Panc1 (cell line): ENCODE measurements around the gene TCF3.

Experiments used
- CTCF ChIP-seq: fragments of 450-650 bp; IDR thresholded peaks from 2 replicates; pipeline ENCODE4 v1.5.1; 2017; ENCODE audit warnings: mild to moderate bottlenecking
- POLR2AphosphoS5 ChIP-seq: IDR thresholded peaks from 2 replicates; pipeline ENCODE4 v1.6.1; 2012; ENCODE audit warnings: mild to moderate bottlenecking, low read depth, low read length, moderate library complexity
- SIN3A ChIP-seq: IDR thresholded peaks from 2 replicates; pipeline ENCODE4 v1.6.1; 2012; ENCODE audit warnings: low read depth, mild to moderate bottlenecking, low read length, moderate library complexity, borderline replicate concordance; ENCODE audit not compliant: insufficient read depth

GRCh38 chr19:1599460-1599846 lies 53.0 kb downstream of the TCF3 start:
- TF ChIP-seq CTCF (no peak), SIN3A (no peak), POLR2AphosphoS5 (no peak)
